ENCODE results near the gene ERC1.

GRCh38 chr12:953776-954175 is 37.2 kb upstream of the ERC1 start:
- no peak for TF ChIP-seq CTCF (IDR thresholded peaks at IDR 0.05; ENCODE audit: low read depth, low read length, poor library complexity, severe bottlenecking)
- TF ChIP-seq EZH2phosphoT487 (IDR thresholded peaks at IDR 0.05; ENCODE audit: borderline replicate concordance, low read length): no peak

Measured in DOHH2 (cell line).